Activated CD4-positive, alpha-beta T cell treated with anti-CD3 and anti-CD28 coated beads, Interleukin-2, amount 10 ng/mL, durations not matched to agents 24 days and 14 days (primary cell): ENCODE measurements around the gene HOXB3. TPM values are rescaled to one million over a fixed set of nuclear protein-coding genes. Genes with fewer than 3 reads are reported as not detected.

Source experiments
- DNase-seq: peaks from one replicate; pipeline ENCODE4 v3.0.0; 2022
- H3K27ac Mint-ChIP-seq: one replicate; pipeline ENCODE4 v1.8.0; 2022; ENCODE audit warnings: mild to moderate bottlenecking, mixed read lengths
- H3K27me3 Mint-ChIP-seq: one replicate; pipeline ENCODE4 v1.8.0; 2022; ENCODE audit warnings: mixed read lengths
- H3K36me3 Mint-ChIP-seq: one replicate; pipeline ENCODE4 v1.8.0; 2022; ENCODE audit warnings: low read depth, mild to moderate bottlenecking, mixed read lengths
- H3K4me1 Mint-ChIP-seq: one replicate; pipeline ENCODE4 v1.8.0; 2021; ENCODE audit warnings: mixed read lengths
- H3K4me3 Mint-ChIP-seq: one replicate; pipeline ENCODE4 v1.8.0; 2022; ENCODE audit warnings: mild to moderate bottlenecking, moderate library complexity, mixed read lengths
- H3K9me3 Mint-ChIP-seq: one replicate; pipeline ENCODE4 v1.8.0; 2021; ENCODE audit warnings: mixed read lengths
- intact Hi-C: fragments of 100-400 bp; cut with micrococcal nuclease; formaldehyde crosslinking; loops from one replicate; pipeline ENCODE4 v1.15.1; 2023
- total RNA-seq: library from RNA; stranded (reverse); gene quantifications from 2 replicates; pipeline ENCODE4 v1.2.3, GENCODE V29; 2022

Gene HOXB3
- total RNA-seq, 1 donor from 2014 or later, result 3.7 TPM

DNA sequence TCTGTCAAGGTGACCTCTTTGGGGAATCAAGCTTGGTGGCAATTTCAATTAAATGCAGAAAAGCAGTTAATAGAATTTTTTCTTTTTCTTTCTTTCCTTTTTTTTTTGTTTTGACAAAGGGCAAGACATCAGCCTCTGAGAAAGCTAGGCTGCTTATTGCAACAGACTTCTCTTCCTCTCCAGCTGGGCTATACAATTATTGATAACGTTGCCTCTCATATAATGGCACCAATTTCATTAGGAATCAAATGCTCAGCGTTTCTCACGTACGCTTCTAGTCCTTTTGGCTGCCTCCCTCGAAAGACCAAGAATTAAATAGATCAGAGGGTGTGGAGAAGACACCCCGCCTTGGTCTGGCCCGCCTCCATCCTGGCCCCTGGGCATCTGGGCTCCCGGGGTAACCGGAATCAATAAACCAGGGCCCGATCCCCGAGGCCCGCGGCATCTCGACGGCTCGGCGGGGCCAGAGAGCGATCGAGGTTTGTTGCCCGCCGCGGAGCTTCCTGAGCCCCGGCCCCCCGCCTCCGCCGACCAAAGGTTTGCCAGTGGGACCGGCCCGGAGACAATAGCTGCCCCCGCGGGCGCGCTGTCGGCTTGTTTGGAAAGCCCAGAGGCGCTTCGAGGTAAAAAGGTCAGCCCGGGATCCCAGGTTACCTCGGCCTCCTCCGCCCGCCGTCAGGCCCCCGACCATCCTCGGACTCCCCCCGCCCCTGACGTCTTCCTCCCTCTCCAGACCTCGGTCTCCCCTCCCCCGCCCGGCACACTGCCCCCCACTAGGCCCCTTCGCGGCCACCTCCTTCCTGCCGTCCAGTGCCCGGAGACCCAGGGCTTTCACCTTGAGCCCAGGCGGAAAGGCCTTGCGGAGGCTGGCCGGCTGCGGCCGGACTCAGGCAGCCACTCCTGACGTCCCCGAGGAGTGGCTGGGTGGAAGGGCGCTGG, 63.2 kb downstream of the HOXB3 start:
- H3K4me3 Mint-ChIP-seq, result no peak overlapping the region
- intact Hi-C loops, result no loop called here
- no peak overlapping the region for H3K27ac Mint-ChIP-seq
- H3K4me1 Mint-ChIP-seq, result peaks cover 9% of the 10 kb centered on the region
- H3K9me3 Mint-ChIP-seq, result no peaks in the 10 kb centered on the region
- no peak for DNase-seq
- peaks cover 52% of the 10 kb centered on the region for H3K27me3 Mint-ChIP-seq
- peaks cover 5% of the 10 kb centered on the region for H3K36me3 Mint-ChIP-seq

DNA sequence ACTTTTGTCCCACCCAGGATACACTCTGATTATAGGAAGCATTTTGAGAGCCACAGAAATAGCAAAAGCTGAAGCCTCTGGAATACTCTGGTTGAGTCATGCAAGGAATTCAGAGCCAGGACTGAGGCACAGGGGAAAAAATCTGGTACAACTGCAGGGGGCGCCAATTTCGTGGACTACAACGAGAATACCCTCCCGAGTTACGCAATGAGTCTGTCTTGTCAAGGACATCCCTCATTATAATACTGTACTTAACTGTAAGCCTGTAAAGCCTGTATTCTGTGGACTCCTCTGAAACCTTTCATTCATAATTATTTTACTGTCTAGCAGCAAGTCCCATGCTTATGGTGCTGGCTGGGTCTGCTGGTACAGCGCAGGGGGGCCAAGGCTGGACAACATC, 67.0 kb downstream of the HOXB3 start:
- H3K4me1 Mint-ChIP-seq, result peaks cover 13% of the 10 kb centered on the region
- no peaks in the 10 kb centered on the region for H3K9me3 Mint-ChIP-seq
- DNase-seq, result no peak
- peaks cover 44% of the 10 kb centered on the region for H3K27me3 Mint-ChIP-seq
- no peak overlapping the region for H3K4me3 Mint-ChIP-seq
- intact Hi-C loops, result no loop called here
- H3K36me3 Mint-ChIP-seq, result peaks cover 5% of the 10 kb centered on the region
- no peak overlapping the region for H3K27ac Mint-ChIP-seq

DNA sequence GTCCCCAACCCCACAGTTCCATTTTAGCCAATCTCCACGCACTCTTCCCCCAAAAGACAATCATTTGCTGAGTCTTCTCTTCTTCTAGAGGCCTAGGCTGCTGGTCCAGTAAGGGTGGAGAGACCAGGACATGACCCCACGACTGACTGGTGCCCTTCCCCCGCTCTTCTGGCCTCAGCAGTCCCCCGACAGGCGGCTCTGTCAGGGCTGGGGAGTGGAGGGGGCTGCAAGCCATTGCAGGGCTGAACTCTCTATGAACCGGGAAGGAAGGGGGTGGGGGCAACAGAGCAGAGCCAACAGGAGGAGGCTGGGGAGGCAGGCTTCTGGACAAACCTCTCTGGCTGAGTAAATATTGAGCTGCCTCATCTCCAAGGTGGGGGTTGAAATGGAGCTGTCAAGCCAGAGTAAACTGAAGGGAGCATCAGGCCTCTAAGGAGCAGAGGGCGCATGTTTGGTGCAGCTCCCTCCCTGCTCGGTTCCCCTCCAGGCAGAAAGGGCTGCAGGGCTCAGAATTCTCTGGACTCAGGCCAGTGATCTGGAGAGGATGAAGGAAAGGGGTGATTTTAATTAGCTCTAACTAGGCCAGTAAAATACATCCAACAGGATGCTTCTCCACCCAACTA, 67.9 kb downstream of the HOXB3 start:
- intact Hi-C loops, result no loop called here
- peaks cover 47% of the 10 kb centered on the region for H3K27me3 Mint-ChIP-seq

DNA sequence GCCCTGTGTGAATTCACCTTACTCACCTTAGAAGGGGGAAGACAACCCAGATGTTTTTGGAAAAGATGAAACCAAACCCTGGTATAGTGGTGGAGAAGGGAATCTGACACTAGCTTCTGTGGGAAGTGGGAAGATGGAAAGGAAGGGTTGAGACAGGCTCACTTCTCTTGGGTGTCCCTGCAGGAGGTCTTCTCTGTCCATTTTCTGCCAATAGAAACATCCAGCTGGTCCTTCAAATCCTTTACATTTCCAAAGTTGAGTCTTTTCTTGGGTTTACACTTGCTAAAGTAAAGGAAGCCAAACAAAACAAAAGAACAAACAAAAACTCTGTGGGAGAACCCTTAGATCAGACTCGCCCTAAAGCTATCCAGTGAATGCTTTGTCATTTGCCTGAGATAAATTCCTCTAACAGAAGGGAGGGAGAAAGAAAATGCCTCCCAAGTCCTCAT, 69.4 kb downstream of the HOXB3 start:
- Mint-ChIP-seq H3K27me3 (peaks cover 47% of the 10 kb centered on the region), H3K27ac (no peak overlapping the region), H3K36me3 (peaks cover 2% of the 10 kb centered on the region), H3K4me1 (peaks cover 16% of the 10 kb centered on the region), H3K4me3 (no peak overlapping the region), H3K9me3 (no peaks in the 10 kb centered on the region)
- intact Hi-C loops, result no loop called here
- no peak for DNase-seq

More for the DNA sequence above, 67.9 kb downstream of the HOXB3 start:
- no peak for DNase-seq
- Mint-ChIP-seq H3K4me1 (peaks cover 19% of the 10 kb centered on the region), H3K36me3 (peaks cover 5% of the 10 kb centered on the region), H3K4me3 (no peak overlapping the region), H3K9me3 (no peaks in the 10 kb centered on the region), H3K27ac (no peak overlapping the region)

DNA sequence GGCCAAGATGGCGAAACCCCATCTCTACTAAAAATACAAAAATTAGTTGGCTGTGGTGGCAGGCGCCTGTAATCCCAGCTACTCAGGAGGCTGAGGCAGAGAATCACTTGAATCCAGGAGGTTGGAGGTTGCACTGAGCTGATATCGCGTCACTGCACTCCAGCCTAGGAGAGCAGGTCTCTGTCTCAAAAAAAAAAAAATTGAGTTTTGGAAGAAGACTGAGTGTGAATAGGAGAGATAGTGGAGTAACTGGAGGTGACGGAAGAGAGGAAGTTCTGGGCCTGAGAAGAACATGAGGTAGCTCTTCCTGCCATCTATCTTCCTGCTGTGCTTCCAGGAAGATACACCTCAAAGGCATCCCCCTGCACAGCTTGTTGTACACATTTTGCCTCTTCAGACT, 70.6 kb downstream of the HOXB3 start:
- no peak overlapping the region for H3K4me3 Mint-ChIP-seq
- H3K9me3 Mint-ChIP-seq, result no peaks in the 10 kb centered on the region
- no peak for DNase-seq
- H3K36me3 Mint-ChIP-seq, result peaks cover 2% of the 10 kb centered on the region
- H3K4me1 Mint-ChIP-seq, result peaks cover 20% of the 10 kb centered on the region
- H3K27ac Mint-ChIP-seq, result no peak overlapping the region
- intact Hi-C loops, result no loop called here
- peaks cover 45% of the 10 kb centered on the region for H3K27me3 Mint-ChIP-seq

DNA sequence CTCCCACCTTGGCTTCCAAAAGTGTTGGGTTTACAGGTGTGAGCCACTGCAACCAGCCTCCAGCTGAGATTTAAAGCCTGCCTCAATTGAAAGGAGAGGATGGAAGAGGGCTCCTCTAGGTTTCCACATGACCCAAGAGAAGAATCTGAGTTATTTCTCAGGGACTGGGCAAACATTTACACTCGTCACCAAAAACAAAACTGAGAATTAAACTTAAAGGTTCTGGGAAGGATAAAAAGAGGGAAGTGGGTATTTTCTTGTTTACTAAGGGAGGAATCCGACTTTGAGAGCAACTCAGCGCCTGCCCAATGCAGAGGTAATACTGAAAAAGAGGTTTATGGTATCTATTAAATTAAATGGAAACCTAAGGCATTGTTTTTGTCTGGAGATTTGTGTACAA, 72.6 kb downstream of the HOXB3 start:
- intact Hi-C loops, result no loop called here
- peaks cover 40% of the 10 kb centered on the region for H3K4me1 Mint-ChIP-seq
- no peak for DNase-seq
- H3K4me3 Mint-ChIP-seq, result no peak overlapping the region
- H3K27me3 Mint-ChIP-seq, result peaks cover 32% of the 10 kb centered on the region
- H3K9me3 Mint-ChIP-seq, result no peaks in the 10 kb centered on the region
- H3K36me3 Mint-ChIP-seq, result peaks cover 2% of the 10 kb centered on the region
- H3K27ac Mint-ChIP-seq, result no peak overlapping the region

DNA sequence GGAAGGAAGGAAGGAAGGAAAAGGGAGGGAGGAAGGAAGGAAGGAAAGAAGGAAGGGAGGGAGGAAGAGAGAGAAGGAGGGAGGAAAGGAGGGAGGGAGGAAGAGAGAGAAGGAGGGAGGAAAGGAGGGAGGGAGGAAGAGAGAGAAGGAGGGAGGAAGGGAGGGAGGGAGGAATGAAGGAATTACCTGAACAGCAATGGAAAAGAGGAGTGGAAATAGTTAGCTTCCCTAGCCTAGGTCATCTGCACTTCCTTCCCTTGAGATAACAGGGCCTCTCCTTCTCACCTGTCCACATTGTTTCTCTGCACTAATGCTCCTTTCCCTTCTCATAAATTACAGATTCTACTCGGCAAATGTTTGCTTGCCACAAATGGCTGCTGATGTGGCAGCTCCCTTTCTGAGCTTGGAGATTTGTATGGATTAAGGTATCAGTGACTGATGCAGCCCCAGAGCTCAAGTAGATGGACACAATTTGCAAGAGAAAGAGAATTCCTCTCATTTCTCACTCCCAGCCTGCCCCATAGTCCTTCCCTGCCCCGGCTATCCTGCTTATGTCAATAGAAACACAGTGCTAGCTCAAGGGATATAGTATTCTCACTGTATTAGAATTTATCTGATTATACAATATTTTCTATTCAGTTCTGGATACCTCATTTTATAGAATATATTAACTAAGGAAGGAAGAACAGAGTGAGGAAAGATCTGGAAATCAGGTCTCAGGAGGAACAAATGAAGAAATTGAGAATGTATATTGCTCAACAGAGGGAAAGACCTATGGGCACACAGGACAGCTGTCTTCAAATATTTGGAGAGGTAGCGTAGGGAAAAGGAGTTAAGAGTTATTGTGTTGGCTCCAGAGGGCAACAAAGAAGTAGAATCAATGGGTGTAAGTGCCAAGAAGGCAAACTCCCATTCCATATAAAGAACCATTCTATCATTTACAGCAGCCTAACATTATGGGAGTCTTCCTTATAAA, 73.8 kb downstream of the HOXB3 start:
- Mint-ChIP-seq H3K27ac (no peak overlapping the region), H3K9me3 (no peaks in the 10 kb centered on the region), H3K4me3 (no peak overlapping the region), H3K27me3 (peaks cover 27% of the 10 kb centered on the region), H3K4me1 (peaks cover 50% of the 10 kb centered on the region), H3K36me3 (peaks cover 2% of the 10 kb centered on the region)
- DNase-seq, result no peak
- intact Hi-C loops, result no loop called here

DNA sequence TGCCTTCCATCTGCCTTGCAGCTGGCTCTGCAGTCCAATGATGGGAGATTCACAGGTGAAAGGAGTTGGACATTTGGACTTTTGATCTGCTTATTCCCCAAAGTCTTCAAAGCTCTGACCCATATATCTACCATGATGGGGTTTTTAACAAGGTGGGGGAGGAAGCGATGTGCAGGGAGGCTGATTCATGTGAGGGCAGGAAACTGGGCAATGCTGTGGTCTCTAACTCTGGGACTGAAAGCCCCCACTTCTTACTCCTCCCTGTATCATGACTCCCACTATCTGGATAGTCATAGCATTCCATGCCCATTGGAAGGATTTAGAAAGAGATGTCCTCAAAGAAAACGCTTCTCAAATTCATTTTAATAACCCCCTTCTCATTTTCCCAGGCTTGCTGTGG, 75.6 kb downstream of the HOXB3 start:
- Mint-ChIP-seq H3K4me1 (peaks cover 56% of the 10 kb centered on the region), H3K9me3 (peaks cover 7% of the 10 kb centered on the region), H3K4me3 (no peak overlapping the region), H3K27me3 (peaks cover 27% of the 10 kb centered on the region), H3K27ac (no peak overlapping the region), H3K36me3 (peaks cover 2% of the 10 kb centered on the region)
- intact Hi-C loops, result no loop called here
- no peak for DNase-seq

DNA sequence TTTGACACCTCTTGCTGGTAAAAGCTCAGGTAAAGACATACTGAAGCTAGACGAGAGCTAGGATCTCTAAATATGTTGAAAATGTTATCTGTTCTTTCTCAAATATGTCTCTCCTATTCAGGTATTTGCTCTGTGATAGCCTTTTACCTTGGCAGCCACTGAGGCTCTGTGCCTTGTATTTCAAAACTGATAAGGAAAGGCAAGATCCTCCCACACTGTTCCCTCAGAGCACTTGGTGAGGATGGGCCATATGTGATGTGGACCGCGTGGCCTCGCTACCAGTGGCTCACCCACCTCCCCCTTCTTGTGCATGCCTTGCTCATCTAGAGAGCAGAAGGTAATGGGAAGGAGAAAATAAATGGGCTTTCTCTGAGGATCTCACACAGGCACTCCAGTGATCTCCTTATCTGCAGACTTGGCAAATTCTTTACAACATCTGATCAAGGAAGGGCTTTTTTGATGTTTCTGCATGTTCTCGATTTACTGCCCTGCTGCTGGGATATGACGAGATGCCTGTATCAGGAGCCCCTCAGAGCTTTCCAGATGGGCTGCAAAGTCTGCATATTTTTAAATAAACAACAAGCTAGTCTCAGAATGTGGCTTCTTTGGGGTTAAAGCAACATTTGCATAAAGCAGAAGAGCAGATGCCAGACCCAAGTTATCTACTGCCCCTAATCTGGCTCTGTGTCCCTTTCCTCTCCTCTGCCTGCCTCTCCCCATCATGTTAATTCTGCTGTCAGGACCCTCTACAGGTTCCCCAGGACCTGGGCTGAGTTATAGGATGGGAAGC, 76.2 kb downstream of the HOXB3 start:
- H3K27ac Mint-ChIP-seq, result peak overlapping the region; percentile 47
- peaks cover 7% of the 10 kb centered on the region for H3K9me3 Mint-ChIP-seq
- peak overlapping the region; percentile 16 for H3K4me3 Mint-ChIP-seq
- H3K36me3 Mint-ChIP-seq, result peaks cover 2% of the 10 kb centered on the region
- intact Hi-C loops, result loop anchor here (1.0 kb wide), 1 partner anchor 9 kb away; no protein-coding TSS in a partner anchor
- peaks cover 27% of the 10 kb centered on the region for H3K27me3 Mint-ChIP-seq
- H3K4me1 Mint-ChIP-seq, result peaks cover 56% of the 10 kb centered on the region
- no peak for DNase-seq

DNA sequence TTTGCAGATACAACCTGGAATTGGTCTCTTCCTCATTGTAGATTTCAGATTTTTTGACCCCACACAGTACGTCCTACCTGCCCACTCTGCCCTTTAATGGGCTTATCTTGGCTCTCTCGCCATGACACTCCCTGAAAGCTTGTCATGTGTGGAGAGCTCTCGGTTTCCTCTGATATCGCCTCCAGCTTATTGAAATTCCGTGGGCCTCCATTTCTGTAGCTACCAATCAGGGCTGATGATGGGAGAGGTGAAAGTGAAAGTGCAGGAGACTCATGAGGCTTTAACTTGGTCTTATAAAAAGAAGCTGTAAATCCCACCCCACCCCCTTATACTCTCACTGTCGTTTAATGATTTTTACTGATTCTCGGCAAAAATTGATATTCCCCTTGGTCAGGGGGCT, 76.9 kb downstream of the HOXB3 start:
- peak overlapping the region; percentile 69 for H3K27ac Mint-ChIP-seq
- peaks cover 27% of the 10 kb centered on the region for H3K27me3 Mint-ChIP-seq
- H3K4me1 Mint-ChIP-seq, result peaks cover 60% of the 10 kb centered on the region
- H3K36me3 Mint-ChIP-seq, result peaks cover 4% of the 10 kb centered on the region
- intact Hi-C loops, result loop anchor here (1.0 kb wide), 1 partner anchor 8 kb away; no protein-coding TSS in a partner anchor
- peak; percentile 84 for DNase-seq
- peaks cover 7% of the 10 kb centered on the region for H3K9me3 Mint-ChIP-seq
- H3K4me3 Mint-ChIP-seq, result peak overlapping the region; percentile 60

DNA sequence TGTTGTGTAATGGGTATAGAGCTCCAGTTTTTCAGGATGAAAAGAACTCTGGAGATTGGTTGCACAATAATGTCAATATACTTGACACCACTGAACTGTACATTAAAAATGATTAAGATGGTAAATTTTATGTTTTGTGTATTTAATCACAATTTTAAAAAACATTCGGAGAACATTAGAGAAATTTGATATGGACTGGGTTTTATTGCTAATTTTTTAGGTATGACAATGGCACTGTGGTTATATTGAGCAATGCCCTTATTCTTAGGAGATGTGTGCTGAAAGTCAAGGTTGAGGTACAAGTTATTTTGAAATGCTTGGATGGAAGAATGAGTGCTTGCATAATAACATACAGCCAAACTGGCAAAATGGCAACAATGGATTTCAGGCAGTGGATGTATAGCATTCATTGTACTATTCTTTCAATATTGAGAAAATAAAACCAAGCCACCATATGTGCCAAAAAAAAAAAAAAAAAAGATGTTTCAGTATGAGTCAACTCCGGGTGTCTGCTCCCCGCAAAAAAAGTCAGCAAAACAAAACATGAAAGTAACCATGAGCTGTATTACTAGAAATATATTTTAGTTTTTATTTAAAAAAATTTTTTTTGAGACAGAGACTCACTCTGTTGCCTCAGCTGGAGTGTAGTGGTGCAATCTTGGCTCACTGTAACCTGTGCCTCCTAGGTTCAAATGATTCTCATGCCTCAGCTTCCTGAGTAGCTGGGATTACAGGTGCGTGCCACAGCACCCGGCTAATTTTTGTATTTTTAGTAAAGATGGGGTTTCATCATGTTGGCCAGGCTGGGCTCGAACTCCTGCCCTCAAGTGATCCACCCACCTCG, 79.1 kb downstream of the HOXB3 start:
- DNase-seq, result peak; percentile 87
- H3K9me3 Mint-ChIP-seq, result peaks cover 7% of the 10 kb centered on the region
- H3K36me3 Mint-ChIP-seq, result peaks cover 3% of the 10 kb centered on the region
- H3K4me3 Mint-ChIP-seq, result peak overlapping the region; percentile 67
- intact Hi-C loops, result loop anchor here (1.0 to 2.0 kb wide), 3 partner anchors 19 to 32 kb away; no protein-coding TSS in a partner anchor
- peaks cover 64% of the 10 kb centered on the region for H3K4me1 Mint-ChIP-seq
- peaks cover 12% of the 10 kb centered on the region for H3K27me3 Mint-ChIP-seq
- H3K27ac Mint-ChIP-seq, result peak overlapping the region; percentile 88

DNA sequence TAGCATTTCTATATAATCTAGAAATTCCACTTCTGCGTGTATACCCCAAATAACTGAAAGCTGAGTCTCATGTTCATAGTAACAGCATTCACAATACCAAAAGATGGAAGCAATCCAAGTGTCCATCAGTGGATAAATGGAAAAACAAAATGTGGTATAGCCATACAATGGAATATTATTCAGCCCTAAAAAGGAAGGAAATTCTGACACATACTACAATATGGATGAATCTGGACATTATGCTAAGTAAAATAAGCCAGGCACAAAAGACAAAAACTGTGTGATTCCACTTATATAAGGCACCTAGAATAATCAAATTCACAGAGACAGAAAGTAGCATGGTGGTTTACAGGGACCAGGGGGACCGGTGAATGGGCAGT, 79.7 kb downstream of the HOXB3 start:
- H3K9me3 Mint-ChIP-seq, result peaks cover 7% of the 10 kb centered on the region
- H3K36me3 Mint-ChIP-seq, result peaks cover 3% of the 10 kb centered on the region
- no peak for DNase-seq
- H3K27ac Mint-ChIP-seq, result peak overlapping the region; percentile 6
- peaks cover 9% of the 10 kb centered on the region for H3K27me3 Mint-ChIP-seq
- intact Hi-C loops, result loop anchor here (2.0 kb wide), 2 partner anchors 26 to 32 kb away; no protein-coding TSS in a partner anchor
- peaks cover 68% of the 10 kb centered on the region for H3K4me1 Mint-ChIP-seq
- no peak overlapping the region for H3K4me3 Mint-ChIP-seq
